SK-N-SH (cell line): ENCODE results near the gene LIN28B.

ENCODE experiments used
- CHD2 ChIP-seq: fragments of 150-350 bp; IDR thresholded peaks from 2 replicates; pipeline ENCODE4 v1.6.1; 2018; ENCODE audit warnings: low read length; ENCODE audit not compliant: partially characterized antibody
- CTCF ChIP-seq: fragments of 200-600 bp; sonication (generic); IDR thresholded peaks from 2 replicates; pipeline ENCODE4 v1.6.1; 2017; ENCODE audit warnings: antibody characterized with exemption, mild to moderate bottlenecking, moderate library complexity
- EP300 ChIP-seq, 2 experiments: IDR thresholded peaks; 2 replicates each; pipeline versions ENCODE4 v1.4.0 to v1.6.1; 2012; ENCODE audit warnings: borderline replicate concordance in 1 of 2, low read depth in 1 of 2, low read length in 1 of 2
- EZH2phosphoT487 ChIP-seq: fragments of 200-600 bp; sonication (generic); IDR thresholded peaks from 2 replicates; pipeline ENCODE4 v1.6.1; 2017; ENCODE audit warnings: low read depth, mixed run types, mild to moderate bottlenecking, antibody characterized with exemption, moderate library complexity, borderline replicate concordance
- FOSL2 ChIP-seq: IDR thresholded peaks from 2 replicates; pipeline ENCODE4 v1.4.0; 2012; ENCODE audit warnings: low read depth, mild to moderate bottlenecking, moderate library complexity, borderline replicate concordance
- FOXJ3 ChIP-seq: sonication (generic); formaldehyde crosslinking; IDR thresholded peaks from 2 replicates; pipeline ENCODE4 v1.5.1; 2020; ENCODE audit warnings: mild to moderate bottlenecking, missing genetic modification reagents
- GATA2 ChIP-seq: sonication (generic); formaldehyde crosslinking; IDR thresholded peaks from 2 replicates; pipeline ENCODE4 v1.5.0; 2020; ENCODE audit warnings: mild to moderate bottlenecking, missing genetic modification reagents
- PBX3 ChIP-seq: IDR thresholded peaks from 2 replicates; pipeline ENCODE4; 2012
- POLR2AphosphoS5 ChIP-seq: IDR thresholded peaks from 2 replicates; pipeline ENCODE4 v1.6.1; 2012; ENCODE audit warnings: low read depth, low read length
- REST ChIP-seq: IDR thresholded peaks from 2 replicates; pipeline ENCODE4 v1.6.1; 2012; ENCODE audit warnings: mild to moderate bottlenecking, low read depth, low read length, moderate library complexity
- RXRA ChIP-seq: IDR thresholded peaks from 2 replicates; pipeline ENCODE4 v1.4.0; 2012; ENCODE audit warnings: low read depth, mild to moderate bottlenecking, borderline replicate concordance
- USF2 ChIP-seq: fragments of 150-350 bp; IDR thresholded peaks from 2 replicates; pipeline ENCODE4 v1.6.1; 2017; ENCODE audit warnings: antibody characterized with exemption, low read length, low read depth, borderline replicate concordance
- YY1 ChIP-seq: IDR thresholded peaks from 2 replicates; pipeline ENCODE4 v1.4.0; 2012; ENCODE audit warnings: low read depth, mild to moderate bottlenecking

- TF ChIP-seq CTCF = no peak
- TF ChIP-seq POLR2AphosphoS5 = no peak
- no peak for TF ChIP-seq CHD2
- TF ChIP-seq EZH2phosphoT487 = no peak
- TF ChIP-seq EP300 (IDR thresholded peaks at IDR 0.05; ENCODE audit: borderline replicate concordance in 1 of 2, low read depth in 1 of 2, low read length in 1 of 2) = no peak
- TF ChIP-seq YY1 = no peak
- TF ChIP-seq USF2 = no peak
- no peak for TF ChIP-seq FOSL2
- no peak for TF ChIP-seq GATA2 (CRISPR knock-in tag)
- TF ChIP-seq REST = no peak
- no peak for TF ChIP-seq PBX3
- no peak for TF ChIP-seq RXRA
- TF ChIP-seq FOXJ3 = no peak
Measured at GRCh38 chr6:105120570-105120969, 163.7 kb downstream of the LIN28B start.
